Neural crest cell (in vitro differentiated cells): ENCODE results near the gene KSR2. TPM values are rescaled to one million over a fixed set of nuclear protein-coding genes. Genes with fewer than 3 reads are reported as not detected.
"Not testable (repeated sequence)": the region's sequence is repeated elsewhere in the genome, so short reads cannot be mapped to it uniquely, and the experiment has no call there.

Experiments used
- DNase-seq: peaks from one replicate; pipeline ENCODE4 v3.0.0; 2021; ENCODE audit warnings: low read depth, mixed read lengths, low spot score
- H3K27ac Mint-ChIP-seq: one replicate; pipeline ENCODE4 v1.8.0; 2021; ENCODE audit warnings: mild to moderate bottlenecking, mixed read lengths; ENCODE audit not compliant: unreplicated experiment
- H3K27me3 Mint-ChIP-seq: 2 replicates; pipeline ENCODE4 v1.8.0; 2021; ENCODE audit warnings: low read depth, mild to moderate bottlenecking, mixed read lengths
- H3K36me3 Mint-ChIP-seq: 2 replicates; pipeline ENCODE4 v1.8.0; 2021; ENCODE audit warnings: low read depth, mild to moderate bottlenecking, mixed read lengths
- H3K4me1 Mint-ChIP-seq: 2 replicates; pipeline ENCODE4 v1.8.0; 2021; ENCODE audit warnings: mixed read lengths
- H3K4me3 Mint-ChIP-seq: one replicate; pipeline ENCODE4 v1.8.0; 2021; ENCODE audit warnings: mild to moderate bottlenecking, mixed read lengths
- H3K9me3 Mint-ChIP-seq: 2 replicates; pipeline ENCODE4 v1.8.0; 2021; ENCODE audit warnings: mixed read lengths
- total RNA-seq: library from RNA; stranded (reverse); gene quantifications from 2 replicates; pipeline ENCODE4 v1.2.1, GENCODE V29; 2021
- TF ChIP-seq, protein P1 (sequence below): fragments of 200-600 bp; sonication (generic); conservative IDR thresholded peaks from 2 replicates; pipeline ENCODE4 v1.5.0; 2021; ENCODE audit warnings: antibody characterized with exemption, mild to moderate bottlenecking

KSR2 gene
- total RNA-seq, 1 donor from 2014 or later = 0.33 TPM

DNA sequence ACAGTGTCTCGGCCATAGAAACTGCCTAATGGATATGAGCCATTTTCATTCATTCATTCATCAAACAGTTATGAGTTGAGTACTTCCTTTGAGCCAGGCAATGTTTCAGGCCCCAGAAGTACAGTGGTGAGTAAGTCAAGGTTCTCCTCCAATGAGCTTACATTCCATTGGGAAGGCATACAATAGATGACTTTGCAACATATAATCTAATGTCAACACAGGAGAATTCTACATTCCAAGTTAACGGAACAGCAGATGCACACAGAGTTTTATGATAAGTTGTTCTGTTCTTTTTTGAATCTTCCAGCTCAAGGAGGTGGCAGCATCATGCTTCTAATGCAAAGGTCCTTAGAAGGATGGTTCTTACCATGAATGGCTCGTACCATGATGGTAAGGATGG, 44.5 kb upstream of the KSR2 start:
- TF ChIP-seq, protein P1, sequence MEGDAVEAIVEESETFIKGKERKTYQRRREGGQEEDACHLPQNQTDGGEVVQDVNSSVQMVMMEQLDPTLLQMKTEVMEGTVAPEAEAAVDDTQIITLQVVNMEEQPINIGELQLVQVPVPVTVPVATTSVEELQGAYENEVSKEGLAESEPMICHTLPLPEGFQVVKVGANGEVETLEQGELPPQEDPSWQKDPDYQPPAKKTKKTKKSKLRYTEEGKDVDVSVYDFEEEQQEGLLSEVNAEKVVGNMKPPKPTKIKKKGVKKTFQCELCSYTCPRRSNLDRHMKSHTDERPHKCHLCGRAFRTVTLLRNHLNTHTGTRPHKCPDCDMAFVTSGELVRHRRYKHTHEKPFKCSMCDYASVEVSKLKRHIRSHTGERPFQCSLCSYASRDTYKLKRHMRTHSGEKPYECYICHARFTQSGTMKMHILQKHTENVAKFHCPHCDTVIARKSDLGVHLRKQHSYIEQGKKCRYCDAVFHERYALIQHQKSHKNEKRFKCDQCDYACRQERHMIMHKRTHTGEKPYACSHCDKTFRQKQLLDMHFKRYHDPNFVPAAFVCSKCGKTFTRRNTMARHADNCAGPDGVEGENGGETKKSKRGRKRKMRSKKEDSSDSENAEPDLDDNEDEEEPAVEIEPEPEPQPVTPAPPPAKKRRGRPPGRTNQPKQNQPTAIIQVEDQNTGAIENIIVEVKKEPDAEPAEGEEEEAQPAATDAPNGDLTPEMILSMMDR = no peak
- Mint-ChIP-seq H3K4me1 (peaks cover 22% of the 10 kb centered on the region), H3K27me3 (no peaks in the 10 kb centered on the region), H3K9me3 (no peaks in the 10 kb centered on the region), H3K27ac (no peak overlapping the region), H3K4me3 (peak overlapping the region; percentile 11), H3K36me3 (no peaks in the 10 kb centered on the region)
- no peak for DNase-seq

DNA sequence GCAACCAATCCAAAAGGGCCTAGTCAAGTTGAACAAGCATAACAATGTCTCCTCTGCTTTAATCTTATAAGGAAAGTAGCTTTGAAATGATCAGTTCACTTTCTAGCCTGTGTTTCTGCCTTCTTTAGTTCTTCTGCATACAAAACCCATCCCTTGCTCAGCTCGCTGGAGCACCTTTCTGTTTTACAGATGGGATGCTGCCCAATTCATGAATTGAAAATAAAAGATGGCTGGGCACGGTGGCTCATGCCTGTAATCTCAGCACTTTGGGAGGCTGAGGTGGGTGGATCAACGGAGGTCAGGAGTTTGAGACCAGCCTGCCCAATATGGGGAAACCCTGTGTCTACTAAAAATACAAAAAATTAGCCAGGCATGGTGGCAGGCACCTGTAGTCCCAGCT, 43.2 kb upstream of the KSR2 start:
- DNase-seq = no peak
- Mint-ChIP-seq H3K36me3 (no peaks in the 10 kb centered on the region), H3K4me3 (no peak overlapping the region), H3K27me3 (no peaks in the 10 kb centered on the region), H3K4me1 (peaks cover 11% of the 10 kb centered on the region), H3K9me3 (no peaks in the 10 kb centered on the region), H3K27ac (no peak overlapping the region)
- TF ChIP-seq, protein P1 = no peak

GRCh38 chr12:118011377-118011776, 42.6 kb upstream of the KSR2 start:
- no peak overlapping the region for H3K27ac Mint-ChIP-seq
- no peaks in the 10 kb centered on the region for H3K27me3 Mint-ChIP-seq

DNA sequence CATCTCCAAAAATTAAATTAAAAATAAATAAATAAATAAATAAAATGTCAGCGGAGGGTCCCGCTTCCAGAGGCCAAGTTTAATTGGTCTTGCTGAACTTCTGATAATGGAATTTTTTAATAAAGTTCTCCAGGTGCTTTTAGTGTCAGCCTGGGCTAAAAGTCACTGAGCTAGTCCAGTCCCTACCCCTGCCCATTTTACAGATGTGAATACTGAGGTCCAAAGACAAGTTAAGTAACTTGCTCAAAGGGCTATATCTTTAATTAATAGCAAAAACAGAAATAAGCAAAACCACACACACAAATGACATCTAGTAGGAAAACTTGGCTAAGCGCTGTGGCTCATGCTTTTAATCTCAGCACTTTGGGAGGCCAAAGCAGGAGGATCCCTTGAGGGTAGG, 42.1 kb upstream of the KSR2 start:
- no peaks in the 10 kb centered on the region for H3K36me3 Mint-ChIP-seq
- no peak overlapping the region for H3K4me3 Mint-ChIP-seq

More at GRCh38 chr12:118011377-118011776, 42.6 kb upstream of the KSR2 start:
- Mint-ChIP-seq H3K4me3 (no peak overlapping the region), H3K4me1 (peaks cover 7% of the 10 kb centered on the region), H3K36me3 (no peaks in the 10 kb centered on the region), H3K9me3 (no peaks in the 10 kb centered on the region)
- TF ChIP-seq, protein P1 = no peak
- DNase-seq = no peak

GRCh38 chr12:117999806-118000205, 31.0 kb upstream of the KSR2 start:
- not testable (repeated sequence) for H3K27ac Mint-ChIP-seq, H3K36me3 Mint-ChIP-seq, H3K27me3 Mint-ChIP-seq, H3K4me1 Mint-ChIP-seq, DNase-seq, H3K4me3 Mint-ChIP-seq, H3K9me3 Mint-ChIP-seq

More for the DNA sequence above, 42.1 kb upstream of the KSR2 start:
- no peaks in the 10 kb centered on the region for H3K27me3 Mint-ChIP-seq
- no peak overlapping the region for H3K27ac Mint-ChIP-seq
- TF ChIP-seq, protein P1 = no peak
- no peak for DNase-seq
- peaks cover 2% of the 10 kb centered on the region for H3K4me1 Mint-ChIP-seq
- no peaks in the 10 kb centered on the region for H3K9me3 Mint-ChIP-seq

GRCh38 chr12:117998719-117999118, 29.9 kb upstream of the KSR2 start:
- Mint-ChIP-seq H3K4me1 (peaks cover 9% of the 10 kb centered on the region), H3K9me3 (peaks cover 4% of the 10 kb centered on the region), H3K27ac (no peak overlapping the region), H3K27me3 (no peaks in the 10 kb centered on the region), H3K4me3 (no peak overlapping the region), H3K36me3 (no peaks in the 10 kb centered on the region)
- no peak for DNase-seq
- TF ChIP-seq, protein P1 = no peak
